Sciatic nerve (tissue), 2 donors: ENCODE data around the gene C22orf39. TPM values are rescaled to one million over a fixed set of nuclear protein-coding genes. Genes with fewer than 3 reads are reported as not detected.
"Not testable (repeated sequence)": the region's sequence is repeated elsewhere in the genome, so short reads cannot be mapped to it uniquely, and the experiment has no call there.

ENCODE experiments used
- ATAC-seq: fragments of 200-7000 bp; cut with Tn5 transposase; one replicate; pipeline ENCODE4 v1.9.1; 2020; ENCODE audit warnings: mild to moderate bottlenecking, moderate library complexity
- DNase-seq: peaks from one replicate; pipeline ENCODE4 v3.0.0-alpha.2; 2020; ENCODE audit warnings: low spot score
- intact Hi-C: fragments of 100-400 bp; cut with DNase I; formaldehyde crosslinking; loops from one replicate; pipeline ENCODE4 v1.14.2; 2022
- total RNA-seq: library from RNA; stranded (reverse); fragmentation: NEBNext Ultra II Directional; extraction: Animal tissue kit (Norgen Biotek cat#: 25700); gene quantifications from one replicate; pipeline ENCODE4 v1.2.1, GENCODE V29; 2021
- donor health status: DM: no; HTN: no; CAD: no.
- donor health status: DM: no; HTN: no; CAD: no.

C22orf39 gene
- total RNA-seq, 1 donor from 2014 or later: 43.8 TPM

- DNase-seq: peak; percentile 35
- intact Hi-C loops: no loop called here
- no peak for ATAC-seq
Measured at GRCh38 chr22:19456541-19456940, 9.0 kb upstream of the C22orf39 start.

- ATAC-seq (no peak), DNase-seq (peak; percentile 26)
- intact Hi-C loops: no loop called here
Measured at GRCh38 chr22:19455585-19456370, 8.3 kb upstream of the C22orf39 start.

GRCh38 chr22:19455033-19455432 lies 7.5 kb upstream of the C22orf39 start:
- peak; percentile 5 for DNase-seq
- no peak for ATAC-seq
- intact Hi-C loops: no loop called here

GRCh38 chr22:19454156-19454555 lies 6.6 kb upstream of the C22orf39 start:
- intact Hi-C loops: no loop called here

GRCh38 chr22:19453718-19454117 lies 6.2 kb upstream of the C22orf39 start:
- ATAC-seq (no peak), DNase-seq (no peak)
- intact Hi-C loops: no loop called here

More at GRCh38 chr22:19454156-19454555, 6.6 kb upstream of the C22orf39 start:
- no peak for DNase-seq
- no peak for ATAC-seq

- ATAC-seq (no peak), DNase-seq (no peak)
- intact Hi-C loops: no loop called here
Measured at GRCh38 chr22:19451570-19451969, 4.1 kb upstream of the C22orf39 start.

GRCh38 chr22:19450363-19451175 lies 3.1 kb upstream of the C22orf39 start:
- ATAC-seq (no peak), DNase-seq (no peak)
- intact Hi-C loops: no loop called here

- DNase-seq (no peak), ATAC-seq (no peak)
- intact Hi-C loops: no loop called here
Measured at GRCh38 chr22:19449422-19449767, 1.9 kb upstream of the C22orf39 start.

GRCh38 chr22:19448739-19449421 lies 1.4 kb upstream of the C22orf39 start:
- intact Hi-C loops: no loop called here
- no peak for ATAC-seq

GRCh38 chr22:19448076-19448607 lies 631 bp upstream of the C22orf39 start:
- intact Hi-C loops: no loop called here
- DNase-seq: no peak
- ATAC-seq: peak; percentile 47

More at GRCh38 chr22:19448739-19449421, 1.4 kb upstream of the C22orf39 start:
- no peak for DNase-seq

- DNase-seq (no peak), ATAC-seq (peak; percentile 6)
- intact Hi-C loops: no loop called here
Measured at GRCh38 chr22:19446603-19447329, 745 bp downstream of the C22orf39 start.

- DNase-seq, intact Hi-C loops, ATAC-seq: not testable (repeated sequence)
Measured at GRCh38 chr22:19445279-19445982, 2.1 kb downstream of the C22orf39 start.

- intact Hi-C loops: no loop called here
- DNase-seq (no peak), ATAC-seq (no peak)
Measured at GRCh38 chr22:19443544-19444211, 3.8 kb downstream of the C22orf39 start.

GRCh38 chr22:19442166-19442565 lies 5.3 kb downstream of the C22orf39 start:
- DNase-seq: no peak
- ATAC-seq: no peak
- intact Hi-C loops: no loop called here

GRCh38 chr22:19440411-19441195 lies 6.9 kb downstream of the C22orf39 start:
- intact Hi-C loops: no loop called here
- no peak for ATAC-seq
- DNase-seq: no peak

GRCh38 chr22:19438298-19438697 lies 9.2 kb downstream of the C22orf39 start:
- intact Hi-C loops: no loop called here
- DNase-seq (no peak), ATAC-seq (no peak)
